GM19372 (cell line): ENCODE results near the gene PDE3A.
"Not testable (repeated sequence)": the region's sequence is repeated elsewhere in the genome, so short reads cannot be mapped to it uniquely, and the experiment has no call there.

Experiments
- ATAC-seq: cut with Tn5 transposase; IDR thresholded peaks from one replicate; pipeline ENCODE4 v1.9.1; 2021; ENCODE audit warnings: mild to moderate bottlenecking, low read depth, moderate library complexity; ENCODE audit not compliant: unreplicated experiment

Gene PDE3A

GRCh38 chr12:20527417-20528163, 159.3 kb downstream of the PDE3A start:
- ATAC-seq = no peak

GRCh38 chr12:20528208-20528607, 159.9 kb downstream of the PDE3A start:
- ATAC-seq = no peak

GRCh38 chr12:20546267-20546666, 177.9 kb downstream of the PDE3A start:
- ATAC-seq = no peak

GRCh38 chr12:20547816-20548575, 179.7 kb downstream of the PDE3A start:
- ATAC-seq = no peak

- ATAC-seq = no peak
These were observed 180.3 kb downstream of the PDE3A start for GRCh38 chr12:20548611-20549010.

- ATAC-seq = no peak
These were observed 180.9 kb downstream of the PDE3A start for GRCh38 chr12:20549108-20549719.

- ATAC-seq = not testable (repeated sequence)
These were observed 183.6 kb downstream of the PDE3A start for GRCh38 chr12:20551742-20552442.

- not testable (repeated sequence) for ATAC-seq
These were observed 184.2 kb downstream of the PDE3A start for GRCh38 chr12:20552586-20552985.

GRCh38 chr12:20555015-20555414, 186.7 kb downstream of the PDE3A start:
- ATAC-seq = no peak

- no peak for ATAC-seq
These were observed 187.4 kb downstream of the PDE3A start for GRCh38 chr12:20555771-20556170.

GRCh38 chr12:20557096-20557495, 188.8 kb downstream of the PDE3A start:
- ATAC-seq = no peak

GRCh38 chr12:20560935-20561334, 192.6 kb downstream of the PDE3A start:
- ATAC-seq = no peak

- no peak for ATAC-seq
These were observed 193.5 kb downstream of the PDE3A start for GRCh38 chr12:20561871-20562270.

- no peak for ATAC-seq
These were observed 199.1 kb downstream of the PDE3A start for GRCh38 chr12:20567413-20567812.

- ATAC-seq = no peak
These were observed 204.1 kb downstream of the PDE3A start for GRCh38 chr12:20572451-20572850.

- ATAC-seq = no peak
These were observed 208.2 kb downstream of the PDE3A start for GRCh38 chr12:20576528-20576927.

GRCh38 chr12:20577054-20577453, 208.7 kb downstream of the PDE3A start:
- no peak for ATAC-seq

- no peak for ATAC-seq
These were observed 209.8 kb downstream of the PDE3A start for GRCh38 chr12:20578142-20578541.

GRCh38 chr12:20585055-20585625, 216.8 kb downstream of the PDE3A start:
- ATAC-seq = no peak

- ATAC-seq = no peak
These were observed 217.6 kb downstream of the PDE3A start for GRCh38 chr12:20585913-20586312.

GRCh38 chr12:20588042-20588441, 219.7 kb downstream of the PDE3A start:
- no peak for ATAC-seq
